ENCODE measurements around the gene ADGRD1. TPM values are rescaled to one million over a fixed set of nuclear protein-coding genes. Genes with fewer than 3 reads are reported as not detected.

ADGRD1 gene
- total RNA-seq, 1 donor from 2014 or later = 0.17 TPM

DNA sequence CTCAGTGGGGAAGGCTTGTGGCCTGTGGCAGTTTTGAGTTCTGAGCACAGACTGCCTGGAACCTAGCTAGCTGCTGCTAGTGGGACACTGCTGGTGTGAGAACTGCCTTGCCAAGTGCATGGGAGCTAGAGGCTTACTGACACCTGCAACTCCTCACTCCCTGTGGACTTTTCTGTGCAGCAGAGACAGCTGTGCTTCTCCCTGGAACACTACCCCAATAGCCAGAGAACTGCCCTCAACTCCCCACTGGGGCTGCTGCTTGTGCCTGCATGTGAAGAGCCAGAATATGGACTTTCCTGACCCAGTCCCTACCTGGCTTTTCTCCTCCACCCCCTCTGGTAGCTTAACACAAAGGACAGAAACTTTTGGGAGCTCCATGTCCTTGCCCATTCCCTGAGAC is 222.6 kb downstream of the ADGRD1 start:
- DNase-seq = no peak

DNA sequence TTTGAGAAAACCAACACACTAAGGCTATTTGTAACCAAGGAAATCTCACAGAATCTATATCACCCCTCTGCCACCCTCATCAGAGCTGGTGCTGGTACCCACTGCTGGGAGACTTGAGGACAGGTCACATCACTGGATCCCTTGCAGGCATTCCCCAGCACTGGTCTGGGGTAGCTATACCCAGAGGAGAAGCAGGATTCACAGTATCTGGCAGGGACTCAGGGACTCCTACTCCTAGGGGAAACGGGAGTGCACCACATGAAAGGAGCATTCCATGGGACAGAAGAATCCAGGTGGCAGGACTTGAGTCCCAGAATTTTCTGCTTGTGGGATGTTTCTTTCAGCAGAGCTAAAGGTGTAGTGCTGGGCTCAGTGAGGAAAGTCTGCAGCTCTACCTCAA is 223.2 kb downstream of the ADGRD1 start:
- DNase-seq = no peak

DNA sequence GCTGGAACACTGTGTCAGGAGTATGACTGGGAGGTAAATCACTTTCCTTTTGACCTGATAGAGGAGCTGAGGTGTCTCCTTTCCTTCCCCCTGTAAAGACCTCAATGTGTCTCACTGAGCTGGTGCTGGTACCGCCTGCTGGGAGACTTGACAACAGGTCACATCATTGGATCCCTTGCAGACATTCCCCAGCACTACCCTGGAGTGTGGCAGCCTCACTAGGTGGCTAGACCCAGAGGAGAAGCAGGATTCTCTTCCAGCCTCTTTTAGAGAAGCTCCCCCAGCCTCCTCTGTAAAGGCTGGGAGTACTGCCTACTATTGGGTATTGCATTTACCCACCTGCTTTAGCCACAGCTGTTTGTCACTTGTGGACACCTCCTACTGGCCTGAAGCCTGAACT is 223.9 kb downstream of the ADGRD1 start:
- no peak for DNase-seq

DNA sequence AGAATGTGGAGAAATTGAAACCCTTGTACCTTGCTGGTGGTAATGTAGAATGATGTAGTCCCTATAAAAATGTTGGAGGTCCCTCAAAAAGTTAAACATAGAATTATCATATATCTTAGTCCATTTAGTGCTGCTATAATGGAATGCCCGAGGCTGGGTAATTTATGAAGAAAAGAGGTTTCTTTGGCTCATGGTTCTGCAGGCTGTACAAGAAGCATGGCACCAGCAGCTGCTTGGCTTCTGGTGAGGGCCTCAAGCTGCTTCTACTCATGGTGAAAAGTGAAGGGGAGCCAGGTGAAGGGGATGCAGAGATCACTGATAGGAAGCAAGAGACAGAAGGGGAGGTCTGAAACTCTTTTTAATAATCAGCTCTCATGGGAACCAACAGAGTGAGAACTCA is 233.9 kb downstream of the ADGRD1 start:
- DNase-seq = no peak

GRCh38 chr12:131188131-131189050 is 234.7 kb downstream of the ADGRD1 start:
- no peak for DNase-seq

- DNase-seq = no peak
These were observed 236.1 kb downstream of the ADGRD1 start for GRCh38 chr12:131189781-131190180.

GRCh38 chr12:131190965-131191364 is 237.3 kb downstream of the ADGRD1 start:
- no peak for DNase-seq

Other genes with a start within 250 kb of the ADGRD1 start
- not detected in 2 replicates for gene RIMBP2, start 237.6 kb upstream of the ADGRD1 start, total RNA-seq
- 31.1 and 34.7 TPM in 2 replicates for gene STX2, start 114.7 kb upstream of the ADGRD1 start, total RNA-seq
- gene RAN, start 81.8 kb upstream of the ADGRD1 start, total RNA-seq = 653 and 1,243 TPM in 2 replicates